ENCODE measurements around the gene KCND3. TPM values are rescaled to one million over a fixed set of nuclear protein-coding genes. Genes with fewer than 3 reads are reported as not detected.

KCND3 gene
- total and polyA plus RNA-seq, 8 donors, result 2.5 to 18.6 (median 6.9) TPM

DNA sequence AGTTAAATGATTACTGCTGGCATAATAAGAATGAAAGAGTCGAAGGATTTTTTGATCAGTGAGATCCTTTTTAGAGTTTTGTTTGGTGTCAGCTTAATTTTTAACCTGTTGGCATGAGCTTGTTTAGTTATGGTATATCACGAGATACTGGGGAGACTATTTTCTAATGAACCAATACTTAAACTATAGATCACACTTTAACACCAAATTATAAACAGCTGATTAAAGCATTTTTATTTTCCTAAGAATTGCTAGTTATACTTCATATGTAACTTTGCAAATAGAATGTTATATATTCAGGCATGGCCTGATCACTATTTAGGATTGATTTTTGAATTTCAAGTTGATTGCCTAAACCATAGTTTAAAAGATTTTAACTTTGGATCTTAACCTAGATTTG, 227.8 kb downstream of the KCND3 start:
- Histone ChIP-seq H3K9me3 (no peaks in the 10 kb centered on the region), H3K4me3 (no peak overlapping the region), H3K27ac (no peak overlapping the region), H3K4me1 (peaks cover 0 to 7% (median 0%) of the 10 kb centered on the region in 3 donors), H3K36me3 (peaks cover 0 to 22% (median 15%) of the 10 kb centered on the region in 3 donors), H3K27me3 (no peaks in the 10 kb centered on the region)
- 43 to 55% methylated on average over 2 of the region's 2 CpGs for WGBS, 2 donors
- ATAC-seq (no peak), FAIRE-seq (peak; percentile 29), DNase-seq (no peak)
- intact Hi-C loops (cut with DNase I), result loop anchor here in 2 of 3 donors (10.0 kb wide), 2 partner anchors 257 to 537 kb away; partner anchors contain the start of genes ADORA3 (in 1 of the 2), CHI3L2 (in 1 of the 2) and TMIGD3 (in 1 of the 2)
- no peak for TF ChIP-seq CTCF (IDR thresholded peaks at IDR 0.05)

- WGBS, 2 donors, result 80 to 85% methylated on average over 2 of the region's 2 CpGs
- Histone ChIP-seq H3K36me3 (peaks cover 0 to 18% (median 10%) of the 10 kb centered on the region in 3 donors), H3K27ac (no peak overlapping the region), H3K9me3 (no peaks in the 10 kb centered on the region), H3K4me3 (no peak overlapping the region), H3K4me1 (peaks cover 0 to 9% (median 0%) of the 10 kb centered on the region in 3 donors), H3K27me3 (no peaks in the 10 kb centered on the region)
- no peak for TF ChIP-seq CTCF (IDR thresholded peaks at IDR 0.05)
- ATAC-seq, result no peak
- intact Hi-C loops (cut with DNase I), result no loop called here
- DNase-seq, result no peak
- no peak for FAIRE-seq
These were observed 231.1 kb downstream of the KCND3 start for GRCh38 chr1:111758373-111758772.

DNA sequence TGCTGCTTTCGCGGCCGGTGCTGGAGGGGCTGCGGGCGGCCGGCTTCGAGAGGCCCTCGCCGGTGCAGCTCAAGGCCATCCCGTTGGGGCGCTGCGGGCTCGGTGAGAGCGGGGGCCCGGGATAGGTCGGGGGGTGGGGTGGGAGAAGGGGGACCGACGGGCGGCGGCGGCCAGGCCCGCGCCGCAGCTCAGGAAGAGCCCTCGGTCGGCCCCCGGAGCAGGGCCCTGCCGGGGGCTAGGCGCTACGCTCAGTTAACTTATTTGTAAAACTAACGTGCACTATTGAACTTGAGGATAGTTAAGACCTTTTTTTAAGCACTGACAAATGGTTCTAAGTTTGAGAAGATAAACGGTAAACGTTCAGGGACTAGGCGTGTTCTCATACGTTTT, 233.3 kb downstream of the KCND3 start:
- Histone ChIP-seq H3K9me3 (no peaks in the 10 kb centered on the region), H3K27me3 (no peaks in the 10 kb centered on the region), H3K4me3 (peak overlapping the region; percentile 69 to 88 (median 84)), H3K36me3 (peaks cover 0 to 7% (median 3%) of the 10 kb centered on the region in 3 donors), H3K27ac (peak overlapping the region; percentile 73 to 93 (median 86)), H3K4me1 (peaks cover 0 to 9% (median 0%) of the 10 kb centered on the region in 3 donors)
- WGBS, 2 donors, result 1% methylated on average over 35 of the region's 35 CpGs
- TF ChIP-seq CTCF (IDR thresholded peaks at IDR 0.05), result no peak
- ATAC-seq (peak; percentile 18 to 47 (median 38)), FAIRE-seq (no peak), DNase-seq (no peak)
- intact Hi-C loops (cut with DNase I), result no loop called here

DNA sequence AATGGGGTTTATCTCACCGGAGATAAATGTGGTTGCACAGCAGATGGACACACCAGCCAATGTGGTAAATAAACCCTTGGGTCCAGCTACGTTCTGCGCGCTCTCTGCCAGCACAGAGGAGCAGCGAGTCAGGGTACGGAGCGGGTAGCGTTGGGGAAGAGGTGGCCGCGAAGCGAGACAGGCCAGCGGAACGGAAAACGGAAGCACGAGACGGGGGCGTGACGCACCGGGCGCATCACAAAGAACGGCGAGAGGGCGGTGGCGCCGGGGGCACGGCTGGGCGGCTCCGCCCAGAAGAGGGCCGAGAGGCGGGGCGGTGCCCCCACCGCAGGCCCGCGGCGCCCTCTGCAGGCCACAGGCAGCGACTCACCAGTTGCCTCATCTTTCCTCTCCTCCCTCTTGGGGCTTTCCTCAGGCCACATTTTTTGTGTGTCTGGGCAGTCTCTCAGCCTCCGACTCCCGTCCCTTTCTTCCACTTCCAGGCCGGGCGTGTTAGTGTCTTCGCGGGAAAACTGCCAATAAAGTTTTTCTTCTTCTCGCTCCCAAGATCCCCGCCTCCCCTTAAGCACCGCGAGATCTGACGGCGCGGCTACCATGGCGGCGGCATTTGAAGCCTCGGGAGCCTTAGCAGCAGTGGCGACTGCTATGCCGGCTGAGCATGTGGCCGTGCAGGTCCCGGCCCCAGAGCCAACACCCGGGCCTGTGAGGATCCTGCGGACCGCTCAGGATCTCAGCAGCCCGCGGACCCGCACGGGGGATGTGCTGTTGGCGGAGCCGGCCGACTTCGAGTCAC, 233.9 kb downstream of the KCND3 start, which contains the start of gene DDX20:
Gene DDX20, plus strand, starts transcription at position 571 of the 793 bp plus-strand sequence. Its CDS starts 24 bp downstream, at position 595.
- TF ChIP-seq CTCF (IDR thresholded peaks at IDR 0.05), result peak; percentile 60 to 79 (median 65)
- intact Hi-C loops (cut with DNase I), result no loop called here
- H3K9me3 ChIP-seq, result no peaks in the 10 kb centered on the region
- peak; percentile 87 to 94 (median 90) for DNase-seq
- peaks cover 0 to 9% (median 0%) of the 10 kb centered on the region in 3 donors for H3K4me1 ChIP-seq
- FAIRE-seq, result no peak
- no peaks in the 10 kb centered on the region for H3K27me3 ChIP-seq
- H3K36me3 ChIP-seq, result peaks cover 0 to 3% (median under 1%) of the 10 kb centered on the region in 3 donors
- peak within 1 kb of the TSS; percentile 69 to 88 (median 84) for H3K4me3 ChIP-seq
- WGBS, 2 donors, result 0% methylated on average over 61 to 67 of the region's 67 CpGs
- peak within 1 kb of the TSS; percentile 73 to 93 (median 86) for H3K27ac ChIP-seq
- peak; percentile 96 to 99 (median 97) for ATAC-seq

Measured in pancreas (tissue), 10 donors.